ENCODE measurements around the gene BUD31. TPM values are rescaled to one million over a fixed set of nuclear protein-coding genes. Genes with fewer than 3 reads are reported as not detected.

BUD31 gene
- total and polyA plus RNA-seq, 2 of the 8 experiments (the other 6 are each of a cell fraction or from before 2014, with no cell fraction given) = 46.7 to 114 TPM

DNA sequence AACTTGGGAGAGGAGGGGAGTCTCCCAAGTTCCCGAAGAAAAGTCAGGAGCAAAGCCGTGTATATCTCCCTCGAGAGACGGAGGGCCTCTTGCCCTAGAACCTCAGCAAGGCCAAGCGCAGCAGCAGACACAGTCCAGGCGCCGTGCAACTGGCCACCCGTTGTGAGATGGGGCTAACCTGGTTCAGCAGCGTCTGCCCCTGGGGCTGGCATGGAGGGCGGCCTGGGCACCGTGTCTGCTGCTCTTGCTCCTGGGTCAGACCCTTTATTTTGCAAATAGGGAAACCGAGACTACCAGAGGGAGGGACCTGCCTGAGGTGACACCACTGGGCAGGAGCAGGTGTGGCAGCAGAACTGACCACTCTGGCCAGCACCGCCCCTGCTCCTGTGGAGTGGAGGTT, 43.8 kb downstream of the BUD31 start:
- Histone ChIP-seq H3K4me3 (ENCODE audit: extremely low read depth in 1 of 4, insufficient read depth in 2 of 4, low read depth in 3 of 4, low read length in 4 of 4) (no peak overlapping the region), H3K79me2 (ENCODE audit: control insufficient read depth in 1 of 2, insufficient read depth in 2 of 2, low read length in 2 of 2) (no peaks in the 10 kb centered on the region), H3K4me2 (ENCODE audit: insufficient read depth in 1 of 2, low read depth in 2 of 2, low read length in 2 of 2) (no peak overlapping the region), H3K9ac (replicated peaks in 1 of 4; ENCODE audit: extremely low read depth in 1 of 4, low read depth in 3 of 4, low read length in 3 of 4) (no peak overlapping the region; a peak in 2 of 7 replicates), H3K23me2 (ENCODE audit: low read depth, low read length) (no peaks in the 10 kb centered on the region), H3K36me3 (ENCODE audit: control insufficient read depth in 2 of 4, insufficient read depth in 4 of 4, low read length in 3 of 4) (peaks cover 41 to 87% (median 73%) of the 10 kb centered on the region in 4 experiments), H4K20me1 (replicated peaks in 1 of 2; ENCODE audit: control insufficient read depth in 1 of 2, insufficient read depth in 2 of 2, low read length in 2 of 2) (peaks cover 10 to 33% of the 10 kb centered on the region in 2 experiments), H4K8ac (ENCODE audit: extremely low read depth, insufficient read depth, low read length) (no peak overlapping the region), H3K14ac (ENCODE audit: insufficient read length) (no peak overlapping the region), H3K4ac (replicated peaks; ENCODE audit: insufficient read length, low read depth, low read length) (no peak overlapping the region), H3K27ac (ENCODE audit: low read depth, low read length) (no peak overlapping the region), H3K56ac (replicated peaks; ENCODE audit: insufficient read length, low read depth, low read length) (no peak overlapping the region), H4K91ac (replicated peaks; ENCODE audit: insufficient read length, low read length) (no peak overlapping the region), H2BK5ac (ENCODE audit: low read depth, low read length) (no peak overlapping the region), H2BK120ac (replicated peaks; ENCODE audit: low read depth, low read length) (no peak overlapping the region), H2BK20ac (ENCODE audit: low read length) (no peak overlapping the region), H2BK12ac (ENCODE audit: low read depth, low read length) (no peak overlapping the region), H3K9me3 (ENCODE audit: insufficient read depth in 2 of 2, low read depth in 1 of 2, low read length in 1 of 2) (no peaks in the 10 kb centered on the region), H2AK5ac (ENCODE audit: low read depth, low read length) (no peak overlapping the region), H4K5ac (ENCODE audit: insufficient read length, low read depth, low read length) (no peak overlapping the region), H3K27me3 (replicated peaks in 1 of 4; ENCODE audit: control insufficient read depth in 3 of 4, extremely low read depth in 1 of 4, insufficient read depth in 3 of 4, low read length in 3 of 4) (no peaks in the 10 kb centered on the region), H2BK15ac (ENCODE audit: low read length) (no peak overlapping the region), H3K18ac (ENCODE audit: extremely low read depth, low read length) (no peak overlapping the region), H3K79me1 (ENCODE audit: low read depth, low read length) (no peaks in the 10 kb centered on the region), H2AFZ (ENCODE audit: low read length) (no peak overlapping the region), H3K23ac (ENCODE audit: insufficient read length) (no peak overlapping the region), H3K4me1 (replicated peaks in 1 of 4; ENCODE audit: control insufficient read depth in 3 of 4, insufficient read depth in 4 of 4, low read length in 3 of 4) (no peaks in the 10 kb centered on the region)
- CTCF ChIA-PET (ENCODE audit: partially characterized antibody) = interaction anchor here (0.9 kb wide), 1 partner anchor 8 kb away, joined by 3 read pairs; no protein-coding TSS in a partner anchor
- no peak for DNase-seq (ENCODE audit: low read depth in 1 of 2, low spot score in 2 of 2)
- POLR2A ChIA-PET (ENCODE audit: partially characterized antibody) = interaction anchor here (0.8 to 7.3 kb wide), 6 partner anchors 8 to 47 kb away, joined by 3 to 100 read pairs (median 4); partner anchors contain the start of genes ATP5MF, CPSF4, PTCD1 and ZNF394
- FAIRE-seq = no peak
- WGBS, 2 experiments (ENCODE audit: extremely low coverage in 1 of 2, insufficient coverage in 1 of 2, insufficient read length in 1 of 2, insufficient replicate concordance in 2 of 2, low coverage in 1 of 2, low lambda C conversion rate in 2 of 2, missing lambda C conversion rate in 1 of 2) = 98% methylated on average over 13 of the region's 13 CpGs; no CpG with 5 or more reads in 1 of the 2 experiments
- TF ChIP-seq NRF1 (IDR thresholded peaks at IDR 0.05; ENCODE audit: low read depth, low read length) (no peak), MAX (IDR thresholded peaks at IDR 0.05) (no peak), POLR2A (IDR thresholded peaks at IDR 0.05; ENCODE audit: control extremely low read depth in 1 of 2, low read depth in 2 of 2, low read length in 2 of 2) (no peak), SP1 (IDR thresholded peaks at IDR 0.05; ENCODE audit: low read depth, low read length) (no peak), ATF2 (IDR thresholded peaks at IDR 0.05; ENCODE audit: low read length) (no peak), PHF8 (conservative IDR thresholded peaks at IDR 0.05; ENCODE audit: low read depth, low read length) (no peak), MAFK (IDR thresholded peaks at IDR 0.05; ENCODE audit: low read depth, low read length) (no peak)
